Panc1 (cell line): ENCODE results near the gene SLC30A3. TPM values are rescaled to one million over a fixed set of nuclear protein-coding genes. Genes with fewer than 3 reads are reported as not detected.

ENCODE experiments used
- ATAC-seq: fragments of 200-7000 bp; cut with Tn5 transposase; 2 replicates; pipeline ENCODE4 v1.9.1; 2020; ENCODE audit warnings: mild to moderate bottlenecking, moderate library complexity
- BruUV-seq: library from RNA; stranded (reverse); fragments of 400-500 nt; replicated peaks from 2 replicates; lab custom pipeline; 2021; lab: Mats Ljungman, UMichigan
- CTCF ChIA-PET: fragments of 300-600 bp; sonication (Branson Sonifier 250); formaldehyde crosslinking; loops from one replicate; lab custom pipeline; 2022; ENCODE audit warnings: antibody characterized with exemption; lab: Charles Lee
- POLR2A ChIA-PET: fragments of 300-600 bp; sonication (Branson Sonifier 250); formaldehyde crosslinking; loops from one replicate; lab custom pipeline; 2022; ENCODE audit warnings: antibody characterized with exemption; lab: Charles Lee
- DNase-seq: peaks from one replicate; pipeline ENCODE4 v3.0.0-alpha.2; 2010; ENCODE audit warnings: low read depth, low spot score
- H3K27ac ChIP-seq: 2 replicates; pipeline ENCODE4 v1.5.1; 2011; ENCODE audit warnings: mild to moderate bottlenecking, low read length, inconsistent platforms
- H3K27me3 ChIP-seq: fragments of 200-500 bp; sonication (Bioruptor generic); 2 replicates; pipeline ENCODE4 v1.6.0; 2014; ENCODE audit warnings: low read length, inconsistent platforms; ENCODE audit not compliant: control insufficient read depth, insufficient read depth
- H3K36me3 ChIP-seq: fragments of 200-500 bp; sonication (Bioruptor generic); 2 replicates; pipeline ENCODE4 v1.5.1; 2014; ENCODE audit warnings: inconsistent platforms, mild to moderate bottlenecking, low read length, moderate library complexity; ENCODE audit not compliant: control insufficient read depth, insufficient read depth
- H3K4me1 ChIP-seq: 2 replicates; pipeline ENCODE4 v1.5.1; 2011; ENCODE audit warnings: inconsistent platforms, mild to moderate bottlenecking, low read length, moderate library complexity; ENCODE audit not compliant: control insufficient read depth, insufficient read depth
- H3K4me3 ChIP-seq, 2 experiments: 2 replicates each; pipeline ENCODE4 v1.5.1; 2011 to 2012; ENCODE audit warnings: low read depth in 2 of 2, low read length in 2 of 2, mild to moderate bottlenecking in 2 of 2, inconsistent platforms in 1 of 2, moderate library complexity in 1 of 2
- H3K9me3 ChIP-seq: fragments of 200-500 bp; sonication (Bioruptor generic); 2 replicates; pipeline ENCODE4 v1.5.1; 2014; ENCODE audit warnings: low read depth, mild to moderate bottlenecking, inconsistent platforms, low read length, moderate library complexity; ENCODE audit not compliant: control insufficient read depth, insufficient read depth
- POLR2AphosphoS5 ChIP-seq: IDR thresholded peaks from 2 replicates; pipeline ENCODE4 v1.6.1; 2012; ENCODE audit warnings: mild to moderate bottlenecking, low read depth, low read length, moderate library complexity
- REST ChIP-seq, 2 experiments: IDR thresholded peaks; 2 replicates each; pipeline ENCODE4 v1.6.1; 2011 to 2012; ENCODE audit warnings: low read depth in 2 of 2, control low read depth in 1 of 2, low read length in 1 of 2, mild to moderate bottlenecking in 1 of 2, moderate library complexity in 1 of 2; ENCODE audit not compliant: insufficient read depth in 1 of 2
- SIN3A ChIP-seq: IDR thresholded peaks from 2 replicates; pipeline ENCODE4 v1.6.1; 2012; ENCODE audit warnings: low read depth, mild to moderate bottlenecking, low read length, moderate library complexity, borderline replicate concordance; ENCODE audit not compliant: insufficient read depth
- TCF7L2 ChIP-seq: IDR thresholded peaks from 2 replicates; pipeline ENCODE4 v1.6.1; 2011; ENCODE audit warnings: mild to moderate bottlenecking, low read depth, low read length, inconsistent platforms
- in situ Hi-C: cut with HindIII; loops from 2 replicates; pipeline ENCODE4 v1.10.0; 2016; ENCODE audit warnings: low sequenced_read_pairs, low pct_unique_long_range_greater_than_20kb
- intact Hi-C: fragments of 100-400 bp; cut with micrococcal nuclease; formaldehyde crosslinking; loops from one replicate; pipeline ENCODE4 v1.10.0; 2022; ENCODE audit not compliant: unreplicated experiment
- total RNA-seq: library from RNA; stranded (reverse); gene quantifications from one replicate; pipeline ENCODE4 v1.2.1, GENCODE V29; 2021; ENCODE audit not compliant: unreplicated experiment
- TF ChIP-seq, protein P1 (sequence below): fragments of 450-650 bp; IDR thresholded peaks from 2 replicates; pipeline ENCODE4 v1.5.1; 2017; ENCODE audit warnings: mild to moderate bottlenecking

The SLC30A3 gene
- total RNA-seq, 1 experiment from 2014 or later = 0.59 TPM

DNA sequence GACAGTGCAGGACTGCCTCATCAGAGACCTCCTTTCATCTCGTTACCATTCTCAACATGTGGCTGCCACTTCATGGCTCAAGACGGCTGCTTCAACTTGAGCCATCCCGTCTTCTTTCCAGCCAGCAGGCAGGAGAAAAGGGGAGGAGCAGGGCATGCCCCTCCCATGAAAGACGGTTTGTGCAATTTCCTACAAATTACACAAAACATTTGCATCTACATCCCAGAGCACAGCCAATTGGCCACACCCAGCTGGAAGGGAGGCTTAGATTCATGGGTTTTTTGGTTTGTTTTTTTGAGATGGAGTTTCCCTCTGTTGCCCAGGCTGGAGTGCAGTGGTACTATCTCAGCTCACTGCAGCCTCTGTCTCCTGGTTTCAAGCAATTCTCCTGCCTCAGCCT is 33.6 kb upstream of the SLC30A3 start:
- CTCF ChIA-PET = interaction anchor here (1.5 to 1.6 kb wide), 2 partner anchors 14 to 17 kb away, joined by 3 to 4 read pairs; partner anchors contain the start of gene TRIM54
- in situ Hi-C loops = no loop called here
- TF ChIP-seq SIN3A = no peak
- TF ChIP-seq TCF7L2 = no peak
- TF ChIP-seq REST (IDR thresholded peaks at IDR 0.05; ENCODE audit: insufficient read depth in 1 of 2, low read depth in 2 of 2, low read length in 1 of 2) = no peak
- TF ChIP-seq POLR2AphosphoS5 = no peak
- TF ChIP-seq, protein P1, sequence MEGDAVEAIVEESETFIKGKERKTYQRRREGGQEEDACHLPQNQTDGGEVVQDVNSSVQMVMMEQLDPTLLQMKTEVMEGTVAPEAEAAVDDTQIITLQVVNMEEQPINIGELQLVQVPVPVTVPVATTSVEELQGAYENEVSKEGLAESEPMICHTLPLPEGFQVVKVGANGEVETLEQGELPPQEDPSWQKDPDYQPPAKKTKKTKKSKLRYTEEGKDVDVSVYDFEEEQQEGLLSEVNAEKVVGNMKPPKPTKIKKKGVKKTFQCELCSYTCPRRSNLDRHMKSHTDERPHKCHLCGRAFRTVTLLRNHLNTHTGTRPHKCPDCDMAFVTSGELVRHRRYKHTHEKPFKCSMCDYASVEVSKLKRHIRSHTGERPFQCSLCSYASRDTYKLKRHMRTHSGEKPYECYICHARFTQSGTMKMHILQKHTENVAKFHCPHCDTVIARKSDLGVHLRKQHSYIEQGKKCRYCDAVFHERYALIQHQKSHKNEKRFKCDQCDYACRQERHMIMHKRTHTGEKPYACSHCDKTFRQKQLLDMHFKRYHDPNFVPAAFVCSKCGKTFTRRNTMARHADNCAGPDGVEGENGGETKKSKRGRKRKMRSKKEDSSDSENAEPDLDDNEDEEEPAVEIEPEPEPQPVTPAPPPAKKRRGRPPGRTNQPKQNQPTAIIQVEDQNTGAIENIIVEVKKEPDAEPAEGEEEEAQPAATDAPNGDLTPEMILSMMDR = no peak

DNA sequence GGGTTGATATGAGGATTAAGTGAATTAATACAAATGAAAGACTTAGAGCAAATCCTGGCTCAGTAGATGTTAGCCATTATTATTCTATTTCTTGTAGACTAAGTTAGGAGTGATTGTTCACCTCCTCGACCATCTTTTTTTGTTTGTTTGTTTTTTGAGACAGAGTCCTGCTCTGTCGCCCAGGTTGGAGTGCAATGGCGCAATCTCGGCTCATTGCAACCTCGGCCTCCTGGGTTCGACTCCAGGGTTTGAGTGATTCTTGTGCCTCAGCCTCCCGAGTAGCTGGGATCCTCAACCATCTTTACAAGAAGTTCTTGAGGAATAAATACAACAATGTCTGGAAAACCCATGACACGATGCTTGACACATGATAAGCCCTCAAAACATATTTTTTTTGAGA is 32.1 kb upstream of the SLC30A3 start:
- H3K27ac ChIP-seq = no peak overlapping the region
- intact Hi-C loops (no loop called here), in situ Hi-C loops (no loop called here)
- H3K27me3 ChIP-seq = no peaks in the 10 kb centered on the region
- BruUV-seq = no TSS peak
- H3K4me1 ChIP-seq = peaks cover 6% of the 10 kb centered on the region
- H3K4me3 ChIP-seq = no peak overlapping the region
- no peaks in the 10 kb centered on the region for H3K9me3 ChIP-seq
- CTCF ChIA-PET = interaction anchor here (0.7 to 1.5 kb wide), 2 partner anchors 15 to 267 kb away, joined by 4 to 5 read pairs; no protein-coding TSS in a partner anchor
- TF ChIP-seq REST (IDR thresholded peaks at IDR 0.05; ENCODE audit: insufficient read depth in 1 of 2, low read depth in 2 of 2, low read length in 1 of 2) (no peak), SIN3A (no peak), TCF7L2 (no peak), POLR2AphosphoS5 (no peak)
- TF ChIP-seq, protein P1 = no peak
- DNase-seq (no peak), ATAC-seq (no peak)
- POLR2A ChIA-PET = no interaction called here
- no peaks in the 10 kb centered on the region for H3K36me3 ChIP-seq

More for the DNA sequence above, 33.6 kb upstream of the SLC30A3 start:
- BruUV-seq = no TSS peak
- intact Hi-C loops = no loop called here
- POLR2A ChIA-PET = no interaction called here
- Histone ChIP-seq H3K4me3 (no peak overlapping the region), H3K9me3 (no peaks in the 10 kb centered on the region), H3K4me1 (peaks cover 6% of the 10 kb centered on the region), H3K27me3 (no peaks in the 10 kb centered on the region), H3K27ac (no peak overlapping the region), H3K36me3 (no peaks in the 10 kb centered on the region)
- ATAC-seq (no peak), DNase-seq (no peak)
